ENCODE results near the gene PTBP3. TPM values are rescaled to one million over a fixed set of nuclear protein-coding genes. Genes with fewer than 3 reads are reported as not detected.

Gene PTBP3
- total RNA-seq, 3 donors from 2014 or later, result 73.1 to 81.1 (median 73.5) TPM

- ATAC-seq, result no peak
- H3K4me1 Mint-ChIP-seq (ENCODE audit: low read depth), result no peaks in the 10 kb centered on the region
- no peaks in the 10 kb centered on the region for H3K36me3 Mint-ChIP-seq (ENCODE audit: insufficient read depth)
- H3K27me3 Mint-ChIP-seq (ENCODE audit: low read depth), result no peaks in the 10 kb centered on the region
- DNase-seq, result no peak
- H3K4me3 Mint-ChIP-seq, result no peak overlapping the region
- H3K9me3 Mint-ChIP-seq, result no peaks in the 10 kb centered on the region
Measured at GRCh38 chr9:112339886-112340285, 6.5 kb upstream of the PTBP3 start.

- peaks cover 6% of the 10 kb centered on the region for H3K4me1 Mint-ChIP-seq (ENCODE audit: low read depth)
- H3K9me3 Mint-ChIP-seq, result no peaks in the 10 kb centered on the region
- no peak overlapping the region for H3K4me3 Mint-ChIP-seq
- no peak for DNase-seq
- no peak for ATAC-seq
- H3K36me3 Mint-ChIP-seq (ENCODE audit: insufficient read depth), result no peaks in the 10 kb centered on the region
- H3K27me3 Mint-ChIP-seq (ENCODE audit: low read depth), result no peaks in the 10 kb centered on the region
Measured at GRCh38 chr9:112338561-112338960, 5.1 kb upstream of the PTBP3 start.

- Mint-ChIP-seq H3K4me3 (no peak overlapping the region), H3K4me1 (ENCODE audit: low read depth) (peaks cover 6% of the 10 kb centered on the region), H3K27me3 (ENCODE audit: low read depth) (no peaks in the 10 kb centered on the region), H3K36me3 (ENCODE audit: insufficient read depth) (no peaks in the 10 kb centered on the region), H3K9me3 (no peaks in the 10 kb centered on the region)
- DNase-seq (no peak), ATAC-seq (no peak)
Measured at GRCh38 chr9:112337547-112337946, 4.1 kb upstream of the PTBP3 start.

- peaks cover 31% of the 10 kb centered on the region for H3K4me1 Mint-ChIP-seq (ENCODE audit: low read depth)
- no peaks in the 10 kb centered on the region for H3K36me3 Mint-ChIP-seq (ENCODE audit: insufficient read depth)
- ATAC-seq (peak; percentile 10 to 24), DNase-seq (peak; percentile 23)
- no peaks in the 10 kb centered on the region for H3K9me3 Mint-ChIP-seq
- no peaks in the 10 kb centered on the region for H3K27me3 Mint-ChIP-seq (ENCODE audit: low read depth)
- peak overlapping the region; percentile 91 for H3K4me3 Mint-ChIP-seq
Measured at GRCh38 chr9:112334432-112334841, 1.0 kb upstream of the PTBP3 start.

GRCh38 chr9:112333639-112334431 lies 416 bp upstream of the PTBP3 start:
- ATAC-seq (peak; percentile 84 to 88), DNase-seq (peak; percentile 94)
- Mint-ChIP-seq H3K36me3 (ENCODE audit: insufficient read depth) (no peaks in the 10 kb centered on the region), H3K4me3 (peak overlapping the region; percentile 96), H3K4me1 (ENCODE audit: low read depth) (peaks cover 32% of the 10 kb centered on the region), H3K27me3 (ENCODE audit: low read depth) (no peaks in the 10 kb centered on the region), H3K9me3 (no peaks in the 10 kb centered on the region)

- H3K4me3 Mint-ChIP-seq, result peak overlapping the region; percentile 96
Measured at GRCh38 chr9:112332674-112332976, 794 bp downstream of the PTBP3 start.

GRCh38 chr9:112332214-112332613 lies 1.2 kb downstream of the PTBP3 start:
- DNase-seq (no peak), ATAC-seq (no peak)
- Mint-ChIP-seq H3K9me3 (no peaks in the 10 kb centered on the region), H3K4me1 (ENCODE audit: low read depth) (peaks cover 48% of the 10 kb centered on the region), H3K4me3 (peak overlapping the region; percentile 96), H3K36me3 (ENCODE audit: insufficient read depth) (no peaks in the 10 kb centered on the region), H3K27me3 (ENCODE audit: low read depth) (no peaks in the 10 kb centered on the region)

More at GRCh38 chr9:112332674-112332976, 794 bp downstream of the PTBP3 start:
- DNase-seq (no peak), ATAC-seq (no peak)
- Mint-ChIP-seq H3K4me1 (ENCODE audit: low read depth) (peaks cover 44% of the 10 kb centered on the region), H3K27me3 (ENCODE audit: low read depth) (no peaks in the 10 kb centered on the region), H3K36me3 (ENCODE audit: insufficient read depth) (no peaks in the 10 kb centered on the region), H3K9me3 (no peaks in the 10 kb centered on the region)

GRCh38 chr9:112331674-112331952 lies 1.8 kb downstream of the PTBP3 start:
- no peaks in the 10 kb centered on the region for H3K9me3 Mint-ChIP-seq
- peaks cover 51% of the 10 kb centered on the region for H3K4me1 Mint-ChIP-seq (ENCODE audit: low read depth)
- peak overlapping the region; percentile 96 for H3K4me3 Mint-ChIP-seq
- DNase-seq (no peak), ATAC-seq (no peak)
- H3K36me3 Mint-ChIP-seq (ENCODE audit: insufficient read depth), result no peaks in the 10 kb centered on the region
- H3K27me3 Mint-ChIP-seq (ENCODE audit: low read depth), result no peaks in the 10 kb centered on the region

GRCh38 chr9:112328545-112328944 lies 4.9 kb downstream of the PTBP3 start:
- no peaks in the 10 kb centered on the region for H3K27me3 Mint-ChIP-seq (ENCODE audit: low read depth)
- H3K4me1 Mint-ChIP-seq (ENCODE audit: low read depth), result peaks cover 67% of the 10 kb centered on the region

GRCh38 chr9:112327718-112328450 lies 5.5 kb downstream of the PTBP3 start:
- no peaks in the 10 kb centered on the region for H3K27me3 Mint-ChIP-seq (ENCODE audit: low read depth)

More at GRCh38 chr9:112328545-112328944, 4.9 kb downstream of the PTBP3 start:
- DNase-seq, result no peak
- no peak overlapping the region for H3K4me3 Mint-ChIP-seq
- H3K36me3 Mint-ChIP-seq (ENCODE audit: insufficient read depth), result peaks cover 15% of the 10 kb centered on the region
- no peak for ATAC-seq
- peaks cover 5% of the 10 kb centered on the region for H3K9me3 Mint-ChIP-seq

GRCh38 chr9:112326194-112326593 lies 7.2 kb downstream of the PTBP3 start:
- DNase-seq (no peak), ATAC-seq (no peak)
- H3K4me3 Mint-ChIP-seq, result no peak overlapping the region
- peaks cover 9% of the 10 kb centered on the region for H3K9me3 Mint-ChIP-seq
- H3K4me1 Mint-ChIP-seq (ENCODE audit: low read depth), result peaks cover 71% of the 10 kb centered on the region
- H3K27me3 Mint-ChIP-seq (ENCODE audit: low read depth), result no peaks in the 10 kb centered on the region
- peaks cover 25% of the 10 kb centered on the region for H3K36me3 Mint-ChIP-seq (ENCODE audit: insufficient read depth)

More at GRCh38 chr9:112327718-112328450, 5.5 kb downstream of the PTBP3 start:
- H3K4me1 Mint-ChIP-seq (ENCODE audit: low read depth), result peaks cover 70% of the 10 kb centered on the region
- DNase-seq (no peak), ATAC-seq (peak; percentile 70 to 88)
- H3K4me3 Mint-ChIP-seq, result no peak overlapping the region
- H3K9me3 Mint-ChIP-seq, result peaks cover 9% of the 10 kb centered on the region
- H3K36me3 Mint-ChIP-seq (ENCODE audit: insufficient read depth), result peaks cover 19% of the 10 kb centered on the region

GRCh38 chr9:112325600-112325999 lies 7.8 kb downstream of the PTBP3 start:
- Mint-ChIP-seq H3K4me1 (ENCODE audit: low read depth) (peaks cover 69% of the 10 kb centered on the region), H3K9me3 (peaks cover 9% of the 10 kb centered on the region), H3K36me3 (ENCODE audit: insufficient read depth) (peaks cover 25% of the 10 kb centered on the region), H3K27me3 (ENCODE audit: low read depth) (no peaks in the 10 kb centered on the region), H3K4me3 (no peak overlapping the region)
- ATAC-seq, result no peak
- DNase-seq, result no peak

GRCh38 chr9:112325127-112325526 lies 8.3 kb downstream of the PTBP3 start:
- DNase-seq (no peak), ATAC-seq (no peak)
- H3K27me3 Mint-ChIP-seq (ENCODE audit: low read depth), result no peaks in the 10 kb centered on the region
- no peak overlapping the region for H3K4me3 Mint-ChIP-seq
- H3K36me3 Mint-ChIP-seq (ENCODE audit: insufficient read depth), result peaks cover 25% of the 10 kb centered on the region
- peaks cover 9% of the 10 kb centered on the region for H3K9me3 Mint-ChIP-seq
- H3K4me1 Mint-ChIP-seq (ENCODE audit: low read depth), result peaks cover 67% of the 10 kb centered on the region

GRCh38 chr9:112323378-112323854 lies 10.0 kb downstream of the PTBP3 start:
- Mint-ChIP-seq H3K9me3 (peaks cover 9% of the 10 kb centered on the region), H3K4me3 (no peak overlapping the region), H3K36me3 (ENCODE audit: insufficient read depth) (peaks cover 31% of the 10 kb centered on the region), H3K4me1 (ENCODE audit: low read depth) (peaks cover 70% of the 10 kb centered on the region), H3K27me3 (ENCODE audit: low read depth) (no peaks in the 10 kb centered on the region)
- DNase-seq, result no peak
- no peak for ATAC-seq
